Ovary (tissue), 3 donors: ENCODE data around the gene JARID2.

ENCODE experiments used
- CTCF ChIP-seq, 3 donors: fragments of 450-650 bp in 2 of 3; fragments of 200-600 bp in 1 of 3; IDR thresholded peaks; one replicate each; pipeline versions ENCODE4 v1.5.1 to v1.8.0; 2016 to 2022; ENCODE audit warnings: antibody characterized with exemption in 3 of 3, mild to moderate bottlenecking in 1 of 3
- POLR2A ChIP-seq: fragments of 450-650 bp; IDR thresholded peaks from one replicate; pipeline ENCODE4 v1.6.1; 2017; ENCODE audit warnings: antibody characterized with exemption, mild to moderate bottlenecking, moderate library complexity
- donor health status: DM: no; HTN: no; CAD: no.

DNA sequence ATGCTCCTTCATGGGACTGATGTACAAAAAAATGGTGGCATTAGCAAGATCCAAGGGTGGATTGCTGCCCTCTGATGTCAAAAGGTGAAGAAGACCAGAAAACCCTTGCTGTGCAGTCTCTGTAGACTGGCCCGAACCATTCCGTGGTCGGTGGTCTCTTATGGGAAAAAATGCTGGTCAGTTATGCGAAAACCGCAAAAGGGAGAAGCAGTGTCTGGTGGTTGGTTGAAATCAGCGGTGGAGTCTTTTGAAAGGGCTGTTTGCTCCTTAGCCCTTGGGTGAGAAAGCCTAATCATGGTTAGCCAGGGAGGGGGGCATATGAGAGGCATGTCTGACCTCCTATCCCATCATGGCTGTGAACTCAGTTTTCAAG, 308.8 kb downstream of the JARID2 start:
- no peak for TF ChIP-seq CTCF (IDR thresholded peaks at IDR 0.05)
- no peak for TF ChIP-seq POLR2A
